ENCODE results near the gene CDC42SE2. TPM values are rescaled to one million over a fixed set of nuclear protein-coding genes. Genes with fewer than 3 reads are reported as not detected.

CDC42SE2 gene
- total RNA-seq, 1 donor from 2014 or later: 19.4 TPM

GRCh38 chr5:131433109-131433508 lies 169.3 kb downstream of the CDC42SE2 start:
- Histone ChIP-seq H3K27me3 (no peaks in the 10 kb centered on the region), H3K4me3 (no peak overlapping the region), H3K36me3 (peaks cover 0 to 43% of the 10 kb centered on the region in 2 donors), H3K9me3 (no peaks in the 10 kb centered on the region), H3K27ac (no peak overlapping the region), H3K4me1 (no peaks in the 10 kb centered on the region)
- DNase-seq (ENCODE audit: extremely low spot score in 2 of 2): no peak
- TF ChIP-seq CTCF (IDR thresholded peaks at IDR 0.05) (no peak), POLR2A (IDR thresholded peaks at IDR 0.05) (no peak), POLR2AphosphoS5 (IDR thresholded peaks at IDR 0.05; ENCODE audit: insufficient read depth in 1 of 2, low read depth in 1 of 2) (no peak)
- intact Hi-C loops (cut with DNase I): no loop called here

GRCh38 chr5:131436081-131436480 lies 172.2 kb downstream of the CDC42SE2 start:
- H3K9me3 ChIP-seq: no peaks in the 10 kb centered on the region
- H3K36me3 ChIP-seq: peaks cover 0 to 43% of the 10 kb centered on the region in 2 donors
- H3K27me3 ChIP-seq: no peaks in the 10 kb centered on the region
- H3K4me1 ChIP-seq: no peaks in the 10 kb centered on the region
- no peak for DNase-seq (ENCODE audit: extremely low spot score in 2 of 2)
- no peak overlapping the region for H3K27ac ChIP-seq
- TF ChIP-seq POLR2AphosphoS5 (IDR thresholded peaks at IDR 0.05; ENCODE audit: insufficient read depth in 1 of 2, low read depth in 1 of 2): no peak
- no peak for TF ChIP-seq POLR2A (IDR thresholded peaks at IDR 0.05)
- no peak for TF ChIP-seq CTCF (IDR thresholded peaks at IDR 0.05)
- intact Hi-C loops (cut with DNase I): no loop called here
- no peak overlapping the region for H3K4me3 ChIP-seq

GRCh38 chr5:131441184-131441583 lies 177.3 kb downstream of the CDC42SE2 start:
- intact Hi-C loops (cut with DNase I): no loop called here

More at GRCh38 chr5:131441184-131441583, 177.3 kb downstream of the CDC42SE2 start:
- Histone ChIP-seq H3K36me3 (peaks cover 0 to 30% of the 10 kb centered on the region in 2 donors), H3K4me1 (no peaks in the 10 kb centered on the region), H3K4me3 (no peak overlapping the region), H3K9me3 (no peaks in the 10 kb centered on the region), H3K27ac (no peak overlapping the region), H3K27me3 (no peaks in the 10 kb centered on the region)
- no peak for DNase-seq (ENCODE audit: extremely low spot score in 2 of 2)
- TF ChIP-seq POLR2A (IDR thresholded peaks at IDR 0.05): no peak
- no peak for TF ChIP-seq CTCF (IDR thresholded peaks at IDR 0.05)
- TF ChIP-seq POLR2AphosphoS5 (IDR thresholded peaks at IDR 0.05; ENCODE audit: insufficient read depth in 1 of 2, low read depth in 1 of 2): no peak

Small RNA genes lying within 50 kb of the gene (small RNA-seq; reads per million reads assigned to genes)
- not detected for gene AC004777.1
- not detected for gene RF02271

Other genes starting within 250 kb of the CDC42SE2 start
- gene HINT1, start 98.8 kb upstream of the CDC42SE2 start, total RNA-seq: 161 TPM
- 3.9 TPM for gene LYRM7, start 93.1 kb upstream of the CDC42SE2 start, total RNA-seq